Measurements from ENCODE around the gene BAIAP2. TPM values are rescaled to one million over a fixed set of nuclear protein-coding genes. Genes with fewer than 3 reads are reported as not detected.

The BAIAP2 gene
- total and polyA plus RNA-seq, 9 donors: 12.0 to 80.6 (median 23.2) TPM

DNA sequence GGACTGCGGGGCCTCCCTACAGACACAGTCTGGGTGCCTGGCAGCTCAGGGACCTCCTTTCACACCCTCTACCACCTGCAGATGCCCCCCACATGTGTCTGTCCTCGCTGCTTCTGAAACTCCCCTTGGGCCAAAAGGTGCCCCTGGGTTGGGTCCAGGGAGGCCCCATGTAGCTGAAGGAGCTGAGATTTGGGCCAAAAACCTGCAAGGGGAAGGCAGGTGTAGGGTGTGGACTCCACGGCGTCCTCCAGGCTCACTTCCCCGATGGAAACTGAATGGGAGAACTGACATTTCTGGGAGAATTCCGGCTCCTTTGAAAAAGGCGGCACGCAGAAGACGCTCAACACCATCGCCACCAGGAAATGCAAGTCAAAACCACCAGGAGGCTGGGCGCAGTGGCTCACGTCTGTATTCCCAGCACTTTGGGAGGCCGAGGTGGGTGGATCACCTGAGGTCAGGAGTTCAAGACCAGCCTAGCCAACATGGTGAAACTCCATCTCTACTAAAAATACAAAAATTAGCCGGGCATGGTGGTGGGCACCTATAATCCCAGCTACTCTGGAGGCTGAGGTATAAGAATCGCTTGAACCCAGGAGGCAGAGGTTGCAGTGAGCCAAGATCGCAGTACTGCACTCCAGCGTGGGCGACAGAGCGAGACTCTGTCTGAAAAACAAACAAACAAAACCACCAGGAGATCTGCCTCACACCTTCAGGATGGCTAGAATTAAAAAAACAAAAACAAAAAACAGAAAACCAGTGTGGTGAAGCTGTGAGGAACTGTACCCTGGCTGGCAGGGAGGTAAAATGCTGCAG lies 13.2 kb upstream of the BAIAP2 start:
- Histone ChIP-seq H3K4me1 (ENCODE audit: insufficient read depth) (peaks cover 7% of the 10 kb centered on the region), H3K9me3 (no peaks in the 10 kb centered on the region), H3K4me3 (no peak overlapping the region), H3K27me3 (no peaks in the 10 kb centered on the region), H3K36me3 (no peaks in the 10 kb centered on the region), H3K27ac (no peak overlapping the region)
- no peak for DNase-seq
- no peak for TF ChIP-seq EP300 (IDR thresholded peaks at IDR 0.05)
- intact Hi-C loops (cut with DNase I): loop anchor here in 1 of 4 donors (5.0 kb wide), 1 partner anchor 76 kb away; no protein-coding TSS in a partner anchor
- WGBS, 3 donors: 85 to 90% (median 87%) methylated on average over 19 of the region's 19 CpGs

DNA sequence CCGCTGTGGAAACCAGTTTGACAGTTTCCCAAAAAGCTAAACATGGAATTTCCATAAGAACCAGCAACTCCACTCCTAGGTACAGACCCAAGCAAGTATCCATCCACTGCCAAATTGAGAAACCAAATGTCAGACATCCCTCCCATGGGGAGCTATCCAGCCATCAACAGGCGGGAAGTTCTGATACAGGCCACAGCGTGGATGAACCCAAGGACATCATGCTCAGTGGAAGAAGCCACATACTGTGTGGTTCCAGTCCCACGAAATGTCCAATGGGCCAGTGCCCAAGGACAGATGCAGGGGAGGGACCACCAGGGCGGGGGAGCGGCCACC lies 12.6 kb upstream of the BAIAP2 start:
- Histone ChIP-seq H3K9me3 (no peaks in the 10 kb centered on the region), H3K4me1 (ENCODE audit: insufficient read depth) (peaks cover 7% of the 10 kb centered on the region), H3K36me3 (no peaks in the 10 kb centered on the region), H3K27ac (no peak overlapping the region), H3K4me3 (no peak overlapping the region), H3K27me3 (no peaks in the 10 kb centered on the region)
- intact Hi-C loops (cut with DNase I): loop anchor here in 1 of 4 donors (5.0 kb wide), 1 partner anchor 75 kb away; no protein-coding TSS in a partner anchor
- TF ChIP-seq EP300 (IDR thresholded peaks at IDR 0.05) (no peak), POLR2A (IDR thresholded peaks at IDR 0.05) (no peak)
- TF ChIP-seq, protein P1, sequence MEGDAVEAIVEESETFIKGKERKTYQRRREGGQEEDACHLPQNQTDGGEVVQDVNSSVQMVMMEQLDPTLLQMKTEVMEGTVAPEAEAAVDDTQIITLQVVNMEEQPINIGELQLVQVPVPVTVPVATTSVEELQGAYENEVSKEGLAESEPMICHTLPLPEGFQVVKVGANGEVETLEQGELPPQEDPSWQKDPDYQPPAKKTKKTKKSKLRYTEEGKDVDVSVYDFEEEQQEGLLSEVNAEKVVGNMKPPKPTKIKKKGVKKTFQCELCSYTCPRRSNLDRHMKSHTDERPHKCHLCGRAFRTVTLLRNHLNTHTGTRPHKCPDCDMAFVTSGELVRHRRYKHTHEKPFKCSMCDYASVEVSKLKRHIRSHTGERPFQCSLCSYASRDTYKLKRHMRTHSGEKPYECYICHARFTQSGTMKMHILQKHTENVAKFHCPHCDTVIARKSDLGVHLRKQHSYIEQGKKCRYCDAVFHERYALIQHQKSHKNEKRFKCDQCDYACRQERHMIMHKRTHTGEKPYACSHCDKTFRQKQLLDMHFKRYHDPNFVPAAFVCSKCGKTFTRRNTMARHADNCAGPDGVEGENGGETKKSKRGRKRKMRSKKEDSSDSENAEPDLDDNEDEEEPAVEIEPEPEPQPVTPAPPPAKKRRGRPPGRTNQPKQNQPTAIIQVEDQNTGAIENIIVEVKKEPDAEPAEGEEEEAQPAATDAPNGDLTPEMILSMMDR (IDR thresholded peaks at IDR 0.05): no peak
- WGBS, 3 donors: 69 to 77% (median 75%) methylated on average over 5 to 6 of the region's 6 CpGs
- no peak for DNase-seq

DNA sequence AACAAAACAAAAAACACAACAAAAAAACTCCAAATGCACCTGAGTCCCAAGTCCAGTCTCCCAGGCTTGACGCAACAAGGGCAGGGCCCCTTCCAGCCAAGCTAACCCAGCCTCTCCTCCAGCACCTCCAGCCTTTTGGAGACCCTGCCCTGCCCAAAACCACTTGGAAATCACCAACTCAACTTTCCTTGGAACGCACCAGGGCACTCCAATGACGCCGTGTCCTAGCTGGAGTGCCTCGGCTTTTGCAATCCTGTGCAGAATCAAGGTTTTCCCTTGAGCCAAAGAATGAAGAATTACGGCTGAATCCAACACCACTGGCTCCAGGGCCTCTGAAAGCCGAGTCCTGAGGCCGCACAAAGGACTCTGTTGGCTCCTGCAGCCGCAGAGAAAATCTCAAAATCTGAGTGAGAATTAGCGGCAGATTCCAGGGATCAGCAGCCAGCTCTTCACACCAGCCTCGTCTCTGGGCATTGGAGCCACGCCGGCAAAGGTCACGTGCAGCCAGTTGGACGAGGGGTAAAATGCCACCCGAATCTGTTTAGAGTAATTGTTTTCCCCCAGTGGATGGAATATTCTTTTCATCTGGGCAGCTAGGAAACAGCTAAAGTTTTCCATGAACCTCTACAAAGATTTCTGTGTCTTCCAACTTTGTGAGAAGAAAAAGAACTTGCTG lies 9.7 kb upstream of the BAIAP2 start:
- H3K4me1 ChIP-seq (ENCODE audit: insufficient read depth): peaks cover 6% of the 10 kb centered on the region
- WGBS, 3 donors: 72 to 82% (median 80%) methylated on average over 16 of the region's 16 CpGs
- no peak for DNase-seq
- H3K36me3 ChIP-seq: no peaks in the 10 kb centered on the region
- H3K27ac ChIP-seq: no peak overlapping the region
- no peaks in the 10 kb centered on the region for H3K9me3 ChIP-seq
- no peak for TF ChIP-seq EP300 (IDR thresholded peaks at IDR 0.05)
- TF ChIP-seq, protein P1 (IDR thresholded peaks at IDR 0.05): no peak
- TF ChIP-seq POLR2A (IDR thresholded peaks at IDR 0.05): no peak
- no peaks in the 10 kb centered on the region for H3K27me3 ChIP-seq
- no peak overlapping the region for H3K4me3 ChIP-seq
- intact Hi-C loops (cut with DNase I): loop anchor here in 1 of 4 donors (5.0 kb wide), 1 partner anchor 72 kb away; no protein-coding TSS in a partner anchor

DNA sequence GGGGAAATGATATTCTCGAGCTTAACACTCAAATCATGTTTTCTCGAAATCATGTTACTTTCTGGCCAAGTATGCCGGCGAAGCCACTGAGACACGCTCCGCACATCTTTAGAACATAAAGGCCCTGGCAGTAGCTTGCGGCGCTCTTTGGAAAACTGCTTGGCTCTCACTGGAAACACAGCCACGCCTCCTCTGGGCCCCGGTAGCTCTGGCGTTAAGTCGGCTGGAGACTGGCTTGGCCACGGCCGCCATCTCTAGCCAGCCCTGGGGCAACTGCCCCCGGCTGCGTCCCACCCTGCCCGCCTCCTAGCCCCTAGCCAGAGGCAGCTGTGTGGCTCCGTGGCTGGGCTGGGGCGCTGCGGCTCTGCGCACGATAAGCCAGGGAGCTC lies 9.2 kb upstream of the BAIAP2 start:
- H3K4me1 ChIP-seq (ENCODE audit: insufficient read depth): peaks cover 5% of the 10 kb centered on the region
- H3K27ac ChIP-seq: no peak overlapping the region
- no peaks in the 10 kb centered on the region for H3K36me3 ChIP-seq
- WGBS, 3 donors: 81 to 84% (median 83%) methylated on average over 22 of the region's 22 CpGs
- H3K4me3 ChIP-seq: no peak overlapping the region
- intact Hi-C loops (cut with DNase I): loop anchor here in 1 of 4 donors (5.0 kb wide), 1 partner anchor 72 kb away; no protein-coding TSS in a partner anchor
- TF ChIP-seq EP300 (IDR thresholded peaks at IDR 0.05) (no peak), POLR2A (IDR thresholded peaks at IDR 0.05) (no peak)
- TF ChIP-seq, protein P1 (IDR thresholded peaks at IDR 0.05): no peak
- no peaks in the 10 kb centered on the region for H3K27me3 ChIP-seq
- no peaks in the 10 kb centered on the region for H3K9me3 ChIP-seq
- no peak for DNase-seq
